ENCODE data around the gene MED8. TPM values are rescaled to one million over a fixed set of nuclear protein-coding genes. Genes with fewer than 3 reads are reported as not detected.

The MED8 gene
- total RNA-seq, 1 donor from 2014 or later = 19.5 TPM

GRCh38 chr1:43337588-43337987 is 52.0 kb downstream of the MED8 start, which contains the start of gene MPL:
Gene MPL (plus strand): TSS chr1:43337818. CDS start chr1:43337849, 31 bp downstream.
- TF ChIP-seq CTCF (IDR thresholded peaks at IDR 0.05; ENCODE audit: unreplicated experiment) = no peak
- peaks cover 27% of the 10 kb centered on the region for H3K4me1 Mint-ChIP-seq (ENCODE audit: unreplicated experiment)
- H3K4me3 Mint-ChIP-seq (ENCODE audit: unreplicated experiment) = peak within 1 kb of the TSS; percentile 45
- H3K27ac Mint-ChIP-seq (ENCODE audit: unreplicated experiment) = peak within 1 kb of the TSS; percentile 34
- no peak for DNase-seq (ENCODE audit: low spot score)
- H3K27me3 Mint-ChIP-seq (ENCODE audit: unreplicated experiment) = peaks cover 13% of the 10 kb centered on the region
- H3K9me3 Mint-ChIP-seq (ENCODE audit: unreplicated experiment) = no peaks in the 10 kb centered on the region
- H3K36me3 Mint-ChIP-seq (ENCODE audit: low read depth, unreplicated experiment) = peaks cover 3% of the 10 kb centered on the region

GRCh38 chr1:43334453-43335205 is 55.0 kb downstream of the MED8 start:
- H3K27me3 Mint-ChIP-seq (ENCODE audit: unreplicated experiment) = peaks cover 13% of the 10 kb centered on the region
- H3K36me3 Mint-ChIP-seq (ENCODE audit: low read depth, unreplicated experiment) = no peaks in the 10 kb centered on the region
- no peak for TF ChIP-seq CTCF (IDR thresholded peaks at IDR 0.05; ENCODE audit: unreplicated experiment)
- no peak overlapping the region for H3K4me3 Mint-ChIP-seq (ENCODE audit: unreplicated experiment)
- H3K9me3 Mint-ChIP-seq (ENCODE audit: unreplicated experiment) = no peaks in the 10 kb centered on the region
- DNase-seq (ENCODE audit: low spot score) = no peak
- H3K4me1 Mint-ChIP-seq (ENCODE audit: unreplicated experiment) = peaks cover 40% of the 10 kb centered on the region
- H3K27ac Mint-ChIP-seq (ENCODE audit: unreplicated experiment) = no peak overlapping the region

Small RNA genes lying within 50 kb of the gene (microRNA-seq; reads per million reads assigned to microRNA genes)
- 4.1 reads per million, percentile 45 among the genes with 10 or more reads in this experiment for gene MIR6734 (ENCODE audit: unreplicated experiment)

Other genes starting within 250 kb of the MED8 start
- 41.1 TPM for gene EBNA1BP2, start 217.5 kb downstream of the MED8 start, total RNA-seq (ENCODE audit: unreplicated experiment)
- 0.49 TPM for gene CFAP57, start 217.5 kb downstream of the MED8 start, total RNA-seq (ENCODE audit: unreplicated experiment)
- gene TMEM125, start 119.8 kb downstream of the MED8 start, total RNA-seq (ENCODE audit: unreplicated experiment) = 2.7 TPM
- not detected for gene C1orf210, start 104.2 kb downstream of the MED8 start, total RNA-seq (ENCODE audit: unreplicated experiment)
- gene TIE1, start 88.8 kb downstream of the MED8 start, total RNA-seq (ENCODE audit: unreplicated experiment) = 643 TPM
- gene MPL, start 52.0 kb downstream of the MED8 start, total RNA-seq (ENCODE audit: unreplicated experiment) = 6.2 TPM
- 24.3 TPM for gene CDC20, start 30.8 kb downstream of the MED8 start, total RNA-seq (ENCODE audit: unreplicated experiment)
- 88.7 TPM for gene ELOVL1, start 21.8 kb downstream of the MED8 start, total RNA-seq (ENCODE audit: unreplicated experiment)
- gene SZT2, start 99 bp upstream of the MED8 start, total RNA-seq (ENCODE audit: unreplicated experiment) = 43.2 TPM
- gene HYI, start 64.1 kb upstream of the MED8 start, total RNA-seq (ENCODE audit: unreplicated experiment) = 47.8 TPM
- 145 TPM for gene PTPRF, start 141.1 kb upstream of the MED8 start, total RNA-seq (ENCODE audit: unreplicated experiment)

Data from endothelial cell (in vitro differentiated cells).